ENCODE results near the gene DBI.
A peak's percentile ranks its signal among the peaks of the same experiment; 100 is the strongest.
"Not testable (repeated sequence)": the region's sequence is repeated elsewhere in the genome, so short reads cannot be mapped to it uniquely, and the experiment has no call there.

Gene DBI

GRCh38 chr2:119372778-119373568, 6.2 kb downstream of the DBI start:
- H3K4me1 ChIP-seq (ENCODE audit: control insufficient read depth, low read depth, low read length), result peaks cover 5% of the 10 kb centered on the region
- no peak overlapping the region for H3K27ac ChIP-seq (ENCODE audit: low read depth, low read length)
- H3K79me1 ChIP-seq (ENCODE audit: low read length), result peaks cover 15% of the 10 kb centered on the region
- H3K56ac ChIP-seq (ENCODE audit: low read length), result no peak overlapping the region
- H4K5ac ChIP-seq (ENCODE audit: low read length), result no peak overlapping the region
- no peak overlapping the region for H3K4ac ChIP-seq (ENCODE audit: low read depth, low read length)
- H3K9ac ChIP-seq (ENCODE audit: low read length), result no peak overlapping the region
- no CpG with 5 or more reads among the region's 7 CpGs for WGBS (ENCODE audit: extremely low coverage, insufficient coverage, low lambda C conversion rate)
- H3K36me3 ChIP-seq (ENCODE audit: control insufficient read depth, insufficient read depth, low read length), result peaks cover 31% of the 10 kb centered on the region
- H3K4me2 ChIP-seq (ENCODE audit: low read length), result no peak overlapping the region
- no peak overlapping the region for H3K18ac ChIP-seq (ENCODE audit: low read length)
- no peak overlapping the region for H3K4me3 ChIP-seq (ENCODE audit: low read length)
- H2BK15ac ChIP-seq (replicated peaks; ENCODE audit: low read depth), result no peak overlapping the region
- no peak overlapping the region for H4K8ac ChIP-seq (ENCODE audit: low read depth, low read length)
- H3K27me3 ChIP-seq (ENCODE audit: insufficient read depth, low read length, poor library complexity), result no peaks in the 10 kb centered on the region
- peaks cover 12% of the 10 kb centered on the region for H3K79me2 ChIP-seq (ENCODE audit: control insufficient read depth, insufficient read depth, low read length)
- H2BK120ac ChIP-seq (ENCODE audit: low read depth, low read length), result no peak overlapping the region
- H2AK5ac ChIP-seq (ENCODE audit: low read length), result no peak overlapping the region
- no peak for DNase-seq
- H2BK5ac ChIP-seq (ENCODE audit: low read length), result no peak overlapping the region
- no peak overlapping the region for H3K23ac ChIP-seq (ENCODE audit: low read length)

- not testable (repeated sequence) for H3K9ac ChIP-seq (ENCODE audit: low read length); H3K27me3 ChIP-seq (ENCODE audit: insufficient read depth, low read length, poor library complexity); H3K4me2 ChIP-seq (ENCODE audit: low read length); H2BK15ac ChIP-seq (replicated peaks; ENCODE audit: low read depth); H4K8ac ChIP-seq (ENCODE audit: low read depth, low read length); H3K4me1 ChIP-seq (ENCODE audit: control insufficient read depth, low read depth, low read length); H2AK5ac ChIP-seq (ENCODE audit: low read length); H3K79me2 ChIP-seq (ENCODE audit: control insufficient read depth, insufficient read depth, low read length); H3K79me1 ChIP-seq (ENCODE audit: low read length); H3K4me3 ChIP-seq (ENCODE audit: low read length); H3K23ac ChIP-seq (ENCODE audit: low read length); H3K18ac ChIP-seq (ENCODE audit: low read length); H4K5ac ChIP-seq (ENCODE audit: low read length); H2BK120ac ChIP-seq (ENCODE audit: low read depth, low read length); H3K4ac ChIP-seq (ENCODE audit: low read depth, low read length); H3K27ac ChIP-seq (ENCODE audit: low read depth, low read length); H3K56ac ChIP-seq (ENCODE audit: low read length); H2BK5ac ChIP-seq (ENCODE audit: low read length); DNase-seq
- peaks cover 27% of the 10 kb centered on the region for H3K36me3 ChIP-seq (ENCODE audit: control insufficient read depth, insufficient read depth, low read length)
- no CpG with 5 or more reads among the region's 5 CpGs for WGBS (ENCODE audit: extremely low coverage, insufficient coverage, low lambda C conversion rate)
Observed at GRCh38 chr2:119373907-119374745, 7.3 kb downstream of the DBI start.

DNA sequence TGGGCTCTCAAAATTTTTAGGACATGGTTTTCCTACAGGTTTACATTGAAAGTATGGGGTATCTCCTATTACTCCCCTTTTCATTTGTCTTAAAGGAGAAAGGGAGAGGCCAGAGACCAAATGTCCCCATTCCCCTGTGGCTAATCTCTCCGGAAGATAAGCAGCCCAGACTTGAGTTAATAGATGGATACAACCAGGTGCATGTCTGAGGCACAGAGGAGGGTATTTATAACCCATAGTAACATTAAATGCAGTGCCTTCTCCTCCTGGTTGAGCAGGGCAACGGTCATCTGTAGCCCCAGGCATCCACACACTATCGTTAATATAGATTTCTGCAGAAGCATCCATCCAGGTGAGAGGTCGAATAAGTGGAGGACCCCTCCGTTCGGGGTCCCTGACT, 9.6 kb downstream of the DBI start:
- not testable (repeated sequence) for H2AK5ac ChIP-seq (ENCODE audit: low read length); H3K4ac ChIP-seq (ENCODE audit: low read depth, low read length); H3K23ac ChIP-seq (ENCODE audit: low read length); H4K5ac ChIP-seq (ENCODE audit: low read length); H3K9ac ChIP-seq (ENCODE audit: low read length); H2BK5ac ChIP-seq (ENCODE audit: low read length); H4K8ac ChIP-seq (ENCODE audit: low read depth, low read length); H2BK15ac ChIP-seq (replicated peaks; ENCODE audit: low read depth); H3K4me2 ChIP-seq (ENCODE audit: low read length); H3K56ac ChIP-seq (ENCODE audit: low read length); H3K27me3 ChIP-seq (ENCODE audit: insufficient read depth, low read length, poor library complexity); H2BK120ac ChIP-seq (ENCODE audit: low read depth, low read length); H3K79me2 ChIP-seq (ENCODE audit: control insufficient read depth, insufficient read depth, low read length); H3K4me1 ChIP-seq (ENCODE audit: control insufficient read depth, low read depth, low read length); H3K27ac ChIP-seq (ENCODE audit: low read depth, low read length); H3K79me1 ChIP-seq (ENCODE audit: low read length); H3K4me3 ChIP-seq (ENCODE audit: low read length); H3K18ac ChIP-seq (ENCODE audit: low read length)
- no CpG with 5 or more reads among the region's 6 CpGs for WGBS (ENCODE audit: extremely low coverage, insufficient coverage, low lambda C conversion rate)
- H3K36me3 ChIP-seq (ENCODE audit: control insufficient read depth, insufficient read depth, low read length), result peaks cover 16% of the 10 kb centered on the region
- DNase-seq, result peak; percentile 23

- Histone ChIP-seq H3K56ac (ENCODE audit: low read length) (peak overlapping the region; percentile 31), H2AK5ac (ENCODE audit: low read length) (peak overlapping the region; percentile 83), H2BK120ac (ENCODE audit: low read depth, low read length) (no peak overlapping the region), H3K23ac (ENCODE audit: low read length) (no peak overlapping the region), H3K36me3 (ENCODE audit: control insufficient read depth, insufficient read depth, low read length) (peaks cover 12% of the 10 kb centered on the region), H3K27ac (ENCODE audit: low read depth, low read length) (no peak overlapping the region), H4K5ac (ENCODE audit: low read length) (no peak overlapping the region), H2BK5ac (ENCODE audit: low read length) (peak overlapping the region; percentile 37), H3K79me2 (ENCODE audit: control insufficient read depth, insufficient read depth, low read length) (no peaks in the 10 kb centered on the region), H3K4me2 (ENCODE audit: low read length) (no peak overlapping the region), H3K27me3 (ENCODE audit: insufficient read depth, low read length, poor library complexity) (no peaks in the 10 kb centered on the region), H3K79me1 (ENCODE audit: low read length) (no peaks in the 10 kb centered on the region), H3K4ac (ENCODE audit: low read depth, low read length) (no peak overlapping the region), H3K9ac (ENCODE audit: low read length) (no peak overlapping the region), H2BK15ac (replicated peaks; ENCODE audit: low read depth) (no peak overlapping the region), H4K8ac (ENCODE audit: low read depth, low read length) (no peak overlapping the region), H3K4me1 (ENCODE audit: control insufficient read depth, low read depth, low read length) (peaks cover 6% of the 10 kb centered on the region), H3K4me3 (ENCODE audit: low read length) (no peak overlapping the region), H3K18ac (ENCODE audit: low read length) (peak overlapping the region; percentile 29)
- DNase-seq, result no peak
- WGBS (ENCODE audit: extremely low coverage, insufficient coverage, low lambda C conversion rate), result no CpG with 5 or more reads among the region's 5 CpGs
Observed at GRCh38 chr2:119376810-119377209, 10.0 kb downstream of the DBI start.

GRCh38 chr2:119377294-119377992, 10.7 kb downstream of the DBI start:
- H3K4me2 ChIP-seq (ENCODE audit: low read length), result no peak overlapping the region
- no peak for DNase-seq
- no CpG with 5 or more reads among the region's 7 CpGs for WGBS (ENCODE audit: extremely low coverage, insufficient coverage, low lambda C conversion rate)

More at GRCh38 chr2:119377294-119377992, 10.7 kb downstream of the DBI start:
- peak overlapping the region; percentile 29 for H3K18ac ChIP-seq (ENCODE audit: low read length)
- H3K56ac ChIP-seq (ENCODE audit: low read length), result peak overlapping the region; percentile 58
- no peaks in the 10 kb centered on the region for H3K79me1 ChIP-seq (ENCODE audit: low read length)
- H3K4ac ChIP-seq (ENCODE audit: low read depth, low read length), result no peak overlapping the region
- H4K5ac ChIP-seq (ENCODE audit: low read length), result no peak overlapping the region
- no peak overlapping the region for H3K27ac ChIP-seq (ENCODE audit: low read depth, low read length)
- no peak overlapping the region for H3K23ac ChIP-seq (ENCODE audit: low read length)
- H3K4me3 ChIP-seq (ENCODE audit: low read length), result no peak overlapping the region
- no peak overlapping the region for H2BK120ac ChIP-seq (ENCODE audit: low read depth, low read length)
- H2BK5ac ChIP-seq (ENCODE audit: low read length), result no peak overlapping the region
- H3K79me2 ChIP-seq (ENCODE audit: control insufficient read depth, insufficient read depth, low read length), result no peaks in the 10 kb centered on the region
- H3K9ac ChIP-seq (ENCODE audit: low read length), result no peak overlapping the region
- H4K8ac ChIP-seq (ENCODE audit: low read depth, low read length), result no peak overlapping the region
- no peaks in the 10 kb centered on the region for H3K27me3 ChIP-seq (ENCODE audit: insufficient read depth, low read length, poor library complexity)
- H3K4me1 ChIP-seq (ENCODE audit: control insufficient read depth, low read depth, low read length), result peaks cover 6% of the 10 kb centered on the region
- no peak overlapping the region for H2AK5ac ChIP-seq (ENCODE audit: low read length)
- H2BK15ac ChIP-seq (replicated peaks; ENCODE audit: low read depth), result peak overlapping the region; percentile 38
- H3K36me3 ChIP-seq (ENCODE audit: control insufficient read depth, insufficient read depth, low read length), result peaks cover 10% of the 10 kb centered on the region
